ENCODE data around the gene MEF2C.
A peak's percentile ranks its signal among the peaks of the same experiment; 100 is the strongest.

Gene MEF2C

DNA sequence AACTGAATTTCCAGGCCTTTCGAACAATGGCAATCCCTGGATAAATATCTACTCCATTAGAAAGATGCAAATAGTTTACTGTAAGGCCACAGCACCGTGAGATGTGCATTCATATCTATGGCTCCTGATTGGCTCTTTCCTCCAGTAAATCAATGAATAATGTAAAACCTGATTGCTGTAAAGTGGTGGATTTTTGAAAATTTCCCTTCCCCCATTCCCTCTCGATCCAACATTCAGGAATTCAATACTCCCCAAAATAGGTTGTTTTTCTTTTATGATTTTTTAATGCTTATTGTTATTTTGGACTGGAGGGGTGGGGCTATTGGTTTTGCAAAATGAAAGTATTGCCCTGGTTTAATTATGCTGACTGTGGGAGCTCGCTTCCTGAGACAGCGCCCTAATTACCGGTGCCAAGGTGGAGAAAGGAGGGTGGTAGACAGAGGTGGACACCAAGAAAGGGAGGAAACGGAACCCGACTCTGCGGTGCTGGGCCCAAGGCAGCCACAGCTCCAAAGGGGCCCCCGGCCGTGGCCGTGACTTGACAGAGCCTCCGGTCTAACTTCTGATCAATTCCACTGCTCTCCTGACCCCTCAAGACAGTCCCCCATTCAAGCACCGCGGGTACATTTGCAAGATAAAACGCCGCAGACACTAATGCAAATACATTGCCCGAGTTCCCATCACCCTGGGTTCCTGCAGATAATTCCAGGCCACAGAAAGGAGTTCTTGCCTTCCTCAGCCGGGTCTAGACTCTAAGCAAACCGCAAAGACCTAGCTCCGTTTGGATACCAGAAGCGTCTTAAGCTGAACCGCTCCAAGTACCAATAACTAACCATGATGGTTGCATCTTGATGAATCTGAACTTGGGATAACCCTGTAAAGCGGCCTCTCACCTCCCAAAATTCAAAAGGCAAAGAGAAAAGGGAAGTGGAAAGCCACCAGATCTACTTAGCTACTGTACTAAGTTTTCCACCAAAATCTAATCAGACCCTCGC lies 211.2 kb downstream of the MEF2C start:
- no peak for DNase-seq

GRCh38 chr5:88671106-88671504 lies 211.9 kb downstream of the MEF2C start:
- no peak for DNase-seq

GRCh38 chr5:88670461-88670860 lies 212.5 kb downstream of the MEF2C start:
- DNase-seq: no peak

DNA sequence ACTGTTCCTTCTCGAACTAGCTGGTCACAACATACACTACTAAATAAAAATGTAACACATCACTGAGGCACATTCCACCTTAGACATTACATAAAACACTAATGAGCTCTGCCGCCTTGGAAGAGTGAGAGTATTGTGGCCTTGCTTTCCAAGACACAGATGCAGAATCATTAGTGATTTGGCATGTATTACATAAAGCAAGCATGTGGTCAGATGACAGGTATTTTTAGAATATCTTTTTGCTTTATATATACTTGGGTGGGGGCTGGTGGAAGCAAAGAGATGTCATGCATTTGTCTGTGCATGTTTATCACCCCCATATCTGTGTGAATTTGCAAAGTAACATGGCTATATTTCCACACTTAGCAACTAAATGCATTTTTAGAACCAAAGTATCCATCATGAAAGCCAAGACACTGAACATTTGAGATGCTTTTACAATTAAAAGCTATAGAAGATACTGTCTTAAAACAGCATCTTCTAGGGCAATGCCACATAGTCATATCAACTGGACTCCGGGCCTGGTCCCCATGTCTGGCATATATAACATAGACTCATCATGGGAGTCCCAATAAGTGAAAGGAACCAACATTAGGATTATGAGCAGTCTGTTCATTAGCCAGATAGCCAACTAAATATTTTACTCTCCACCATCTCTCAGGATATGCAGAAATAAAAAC lies 213.5 kb downstream of the MEF2C start:
- no peak for DNase-seq

DNA sequence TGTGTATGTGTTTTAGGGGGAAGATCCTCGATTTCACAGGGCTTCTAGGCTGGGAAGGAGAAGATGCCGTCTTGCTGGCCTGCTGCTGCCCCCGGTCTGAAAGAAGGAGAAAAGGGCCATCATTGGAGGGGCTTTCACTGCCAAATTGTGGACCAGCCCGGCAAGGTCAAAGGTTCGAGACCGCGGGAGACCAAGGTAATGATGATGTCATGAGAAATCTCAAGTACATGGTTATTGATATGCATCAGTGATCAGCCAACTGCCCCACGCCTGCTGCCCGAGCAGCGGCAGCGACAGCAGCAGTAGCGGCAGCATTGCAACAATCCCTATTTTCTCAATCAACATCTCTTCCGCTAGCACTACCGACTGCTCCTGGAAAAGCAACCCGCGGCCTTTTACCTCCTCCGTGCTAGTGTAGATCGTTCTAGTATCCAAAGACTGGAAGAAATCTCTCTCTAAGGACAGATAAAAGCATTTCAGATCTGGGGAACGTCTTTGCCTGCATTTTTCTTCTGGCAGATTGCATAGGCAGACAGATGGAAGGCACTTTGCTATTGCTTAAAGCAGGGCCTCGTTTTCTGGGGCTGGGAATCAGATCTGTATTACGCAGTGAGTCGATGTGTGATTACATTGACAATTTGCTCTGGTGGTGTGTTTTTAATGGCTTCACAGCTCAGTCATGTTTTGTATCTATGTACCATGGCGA lies 215.3 kb downstream of the MEF2C start:
- peak; percentile 54 for DNase-seq
